Measurements from ENCODE around the gene ARL15. TPM values are rescaled to one million over a fixed set of nuclear protein-coding genes. Genes with fewer than 3 reads are reported as not detected.

Gene ARL15
- total RNA-seq, 6 donors from 2014 or later = 6.7 to 36.4 (median 20.7) TPM

GRCh38 chr5:54013556-54014194 is 296.7 kb downstream of the ARL15 start:
- Histone ChIP-seq H3K4me3 (no peak overlapping the region), H3K4me1 (no peaks in the 10 kb centered on the region), H3K27me3 (no peaks in the 10 kb centered on the region), H3K36me3 (no peaks in the 10 kb centered on the region), H3K9me3 (peaks cover 0 to 12% (median 2%) of the 10 kb centered on the region in 4 donors), H3K27ac (no peak overlapping the region)
- TF ChIP-seq POLR2AphosphoS5 (IDR thresholded peaks at IDR 0.05) (no peak), EP300 (IDR thresholded peaks at IDR 0.05) (no peak), POLR2A (IDR thresholded peaks at IDR 0.05) (no peak)
- TF ChIP-seq, protein P1, sequence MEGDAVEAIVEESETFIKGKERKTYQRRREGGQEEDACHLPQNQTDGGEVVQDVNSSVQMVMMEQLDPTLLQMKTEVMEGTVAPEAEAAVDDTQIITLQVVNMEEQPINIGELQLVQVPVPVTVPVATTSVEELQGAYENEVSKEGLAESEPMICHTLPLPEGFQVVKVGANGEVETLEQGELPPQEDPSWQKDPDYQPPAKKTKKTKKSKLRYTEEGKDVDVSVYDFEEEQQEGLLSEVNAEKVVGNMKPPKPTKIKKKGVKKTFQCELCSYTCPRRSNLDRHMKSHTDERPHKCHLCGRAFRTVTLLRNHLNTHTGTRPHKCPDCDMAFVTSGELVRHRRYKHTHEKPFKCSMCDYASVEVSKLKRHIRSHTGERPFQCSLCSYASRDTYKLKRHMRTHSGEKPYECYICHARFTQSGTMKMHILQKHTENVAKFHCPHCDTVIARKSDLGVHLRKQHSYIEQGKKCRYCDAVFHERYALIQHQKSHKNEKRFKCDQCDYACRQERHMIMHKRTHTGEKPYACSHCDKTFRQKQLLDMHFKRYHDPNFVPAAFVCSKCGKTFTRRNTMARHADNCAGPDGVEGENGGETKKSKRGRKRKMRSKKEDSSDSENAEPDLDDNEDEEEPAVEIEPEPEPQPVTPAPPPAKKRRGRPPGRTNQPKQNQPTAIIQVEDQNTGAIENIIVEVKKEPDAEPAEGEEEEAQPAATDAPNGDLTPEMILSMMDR (IDR thresholded peaks at IDR 0.05) = no peak
- DNase-seq (peak in 1 of 2 donors; percentile 29), ATAC-seq (ENCODE audit: low FRiP score in 2 of 2) (peak in 1 of 2 donors; percentile 77)

DNA sequence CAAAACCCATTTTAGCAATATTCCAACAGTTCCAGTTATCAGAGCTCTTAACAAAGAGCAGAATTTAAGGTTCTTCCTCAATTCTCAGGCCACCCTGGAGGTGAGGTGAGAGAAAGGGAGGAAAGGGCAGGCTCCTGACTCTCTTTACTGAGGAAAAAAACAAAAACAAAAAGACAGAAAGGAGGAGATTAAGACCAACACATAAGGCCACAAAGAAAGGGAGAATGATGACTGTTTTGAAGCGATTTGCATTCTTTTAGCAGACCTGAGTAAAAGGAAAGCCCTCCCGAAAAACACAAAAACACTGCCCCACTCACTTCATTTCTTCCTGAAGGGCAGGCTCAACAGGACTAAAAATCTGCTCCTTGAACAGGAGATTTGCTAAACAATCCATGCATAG is 300.5 kb downstream of the ARL15 start:
- ATAC-seq (ENCODE audit: low FRiP score in 2 of 2) = no peak
- Histone ChIP-seq H3K36me3 (no peaks in the 10 kb centered on the region), H3K27me3 (no peaks in the 10 kb centered on the region), H3K4me3 (no peak overlapping the region), H3K4me1 (no peaks in the 10 kb centered on the region), H3K9me3 (peaks cover 0 to 12% (median 2%) of the 10 kb centered on the region in 4 donors), H3K27ac (no peak overlapping the region)
- WGBS, 2 donors = 89% methylated on average over 2 of the region's 2 CpGs
- TF ChIP-seq POLR2A (IDR thresholded peaks at IDR 0.05) = no peak
- TF ChIP-seq, protein P1 (IDR thresholded peaks at IDR 0.05) = no peak
- TF ChIP-seq EP300 (IDR thresholded peaks at IDR 0.05) = no peak
- TF ChIP-seq POLR2AphosphoS5 (IDR thresholded peaks at IDR 0.05) = no peak
- DNase-seq = no peak

GRCh38 chr5:54009357-54009756 is 301.0 kb downstream of the ARL15 start:
- no peak for ATAC-seq (ENCODE audit: low FRiP score in 2 of 2)
- H3K36me3 ChIP-seq = no peaks in the 10 kb centered on the region
- H3K9me3 ChIP-seq = peaks cover 0 to 9% (median 2%) of the 10 kb centered on the region in 4 donors
- TF ChIP-seq POLR2AphosphoS5 (IDR thresholded peaks at IDR 0.05) = no peak
- no peak for TF ChIP-seq EP300 (IDR thresholded peaks at IDR 0.05)
- TF ChIP-seq POLR2A (IDR thresholded peaks at IDR 0.05) = no peak
- TF ChIP-seq, protein P1 (IDR thresholded peaks at IDR 0.05) = no peak
- H3K4me3 ChIP-seq = no peak overlapping the region
- H3K27me3 ChIP-seq = no peaks in the 10 kb centered on the region
- H3K27ac ChIP-seq = no peak overlapping the region
- H3K4me1 ChIP-seq = no peaks in the 10 kb centered on the region
- DNase-seq = no peak
- WGBS, 2 donors = 48 to 93% methylated on average over 1 of the region's 1 CpG

- TF ChIP-seq, protein P1 (IDR thresholded peaks at IDR 0.05) = no peak
- TF ChIP-seq POLR2A (IDR thresholded peaks at IDR 0.05) (no peak), POLR2AphosphoS5 (IDR thresholded peaks at IDR 0.05) (no peak), EP300 (IDR thresholded peaks at IDR 0.05) (no peak)
These were observed 302.3 kb downstream of the ARL15 start for GRCh38 chr5:54007827-54008777.

More at GRCh38 chr5:54007827-54008777, 302.3 kb downstream of the ARL15 start:
- DNase-seq (no peak), ATAC-seq (ENCODE audit: low FRiP score in 2 of 2) (no peak)
- Histone ChIP-seq H3K4me3 (no peak overlapping the region), H3K27me3 (no peaks in the 10 kb centered on the region), H3K27ac (no peak overlapping the region), H3K9me3 (no peaks in the 10 kb centered on the region), H3K36me3 (no peaks in the 10 kb centered on the region), H3K4me1 (no peaks in the 10 kb centered on the region)
- WGBS, 2 donors = 56 to 67% methylated on average over 6 of the region's 6 CpGs

All from upper lobe of left lung (tissue), 6 donors.